Ishikawa (cell line): ENCODE data around the gene HRC.
A peak's percentile ranks its signal among the peaks of the same experiment; 100 is the strongest.

ENCODE experiments used
- CEBPB ChIP-seq: IDR thresholded peaks from 2 replicates; pipeline ENCODE4 v1.6.1; 2012
- CREB1 ChIP-seq: IDR thresholded peaks from 2 replicates; pipeline ENCODE4 v1.6.1; 2012; ENCODE audit warnings: low read depth
- EGR1 ChIP-seq: IDR thresholded peaks from 2 replicates; pipeline ENCODE4 v1.6.1; 2012
- EP300 ChIP-seq: IDR thresholded peaks from 2 replicates; pipeline ENCODE4 v1.6.1; 2012; ENCODE audit warnings: borderline replicate concordance
- FOXM1 ChIP-seq: IDR thresholded peaks from 2 replicates; pipeline ENCODE4 v1.6.1; 2012; ENCODE audit warnings: low read depth, borderline replicate concordance
- NFIC ChIP-seq: IDR thresholded peaks from 2 replicates; pipeline ENCODE4 v1.6.1; 2012
- RAD21 ChIP-seq: IDR thresholded peaks from 2 replicates; pipeline ENCODE4 v1.6.1; 2012; ENCODE audit warnings: low read depth
- TAF1 ChIP-seq: IDR thresholded peaks from 2 replicates; pipeline ENCODE4 v1.6.1; 2012; ENCODE audit warnings: low read depth, mild to moderate bottlenecking
- TCF12 ChIP-seq: IDR thresholded peaks from 2 replicates; pipeline ENCODE4 v1.6.1; 2012; ENCODE audit warnings: low read depth
- TEAD4 ChIP-seq: IDR thresholded peaks from 2 replicates; pipeline ENCODE4 v1.6.1; 2012
- YY1 ChIP-seq: IDR thresholded peaks from 2 replicates; pipeline ENCODE4 v1.6.1; 2012; ENCODE audit warnings: low read depth
- ZBTB7A ChIP-seq: IDR thresholded peaks from 2 replicates; pipeline ENCODE4 v1.6.1; 2012; ENCODE audit warnings: low read depth
- TF ChIP-seq, protein P1 (sequence below): IDR thresholded peaks from 2 replicates; pipeline ENCODE4 v1.6.1; 2012; ENCODE audit warnings: low read depth, mild to moderate bottlenecking
- TF ChIP-seq, protein P2 (sequence below): IDR thresholded peaks from 2 replicates; pipeline ENCODE4 v1.6.1; 2012
- TF ChIP-seq, protein P3 (sequence below): IDR thresholded peaks from 2 replicates; pipeline ENCODE4 v1.6.1; 2012

Gene HRC

GRCh38 chr19:49152119-49152550 lies 3.1 kb downstream of the HRC start:
- TF ChIP-seq, protein P1, sequence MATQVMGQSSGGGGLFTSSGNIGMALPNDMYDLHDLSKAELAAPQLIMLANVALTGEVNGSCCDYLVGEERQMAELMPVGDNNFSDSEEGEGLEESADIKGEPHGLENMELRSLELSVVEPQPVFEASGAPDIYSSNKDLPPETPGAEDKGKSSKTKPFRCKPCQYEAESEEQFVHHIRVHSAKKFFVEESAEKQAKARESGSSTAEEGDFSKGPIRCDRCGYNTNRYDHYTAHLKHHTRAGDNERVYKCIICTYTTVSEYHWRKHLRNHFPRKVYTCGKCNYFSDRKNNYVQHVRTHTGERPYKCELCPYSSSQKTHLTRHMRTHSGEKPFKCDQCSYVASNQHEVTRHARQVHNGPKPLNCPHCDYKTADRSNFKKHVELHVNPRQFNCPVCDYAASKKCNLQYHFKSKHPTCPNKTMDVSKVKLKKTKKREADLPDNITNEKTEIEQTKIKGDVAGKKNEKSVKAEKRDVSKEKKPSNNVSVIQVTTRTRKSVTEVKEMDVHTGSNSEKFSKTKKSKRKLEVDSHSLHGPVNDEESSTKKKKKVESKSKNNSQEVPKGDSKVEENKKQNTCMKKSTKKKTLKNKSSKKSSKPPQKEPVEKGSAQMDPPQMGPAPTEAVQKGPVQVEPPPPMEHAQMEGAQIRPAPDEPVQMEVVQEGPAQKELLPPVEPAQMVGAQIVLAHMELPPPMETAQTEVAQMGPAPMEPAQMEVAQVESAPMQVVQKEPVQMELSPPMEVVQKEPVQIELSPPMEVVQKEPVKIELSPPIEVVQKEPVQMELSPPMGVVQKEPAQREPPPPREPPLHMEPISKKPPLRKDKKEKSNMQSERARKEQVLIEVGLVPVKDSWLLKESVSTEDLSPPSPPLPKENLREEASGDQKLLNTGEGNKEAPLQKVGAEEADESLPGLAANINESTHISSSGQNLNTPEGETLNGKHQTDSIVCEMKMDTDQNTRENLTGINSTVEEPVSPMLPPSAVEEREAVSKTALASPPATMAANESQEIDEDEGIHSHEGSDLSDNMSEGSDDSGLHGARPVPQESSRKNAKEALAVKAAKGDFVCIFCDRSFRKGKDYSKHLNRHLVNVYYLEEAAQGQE, result no peak
- TF ChIP-seq ZBTB7A, result peak; percentile 80; the same call in 1 of the 2 replicates

DNA sequence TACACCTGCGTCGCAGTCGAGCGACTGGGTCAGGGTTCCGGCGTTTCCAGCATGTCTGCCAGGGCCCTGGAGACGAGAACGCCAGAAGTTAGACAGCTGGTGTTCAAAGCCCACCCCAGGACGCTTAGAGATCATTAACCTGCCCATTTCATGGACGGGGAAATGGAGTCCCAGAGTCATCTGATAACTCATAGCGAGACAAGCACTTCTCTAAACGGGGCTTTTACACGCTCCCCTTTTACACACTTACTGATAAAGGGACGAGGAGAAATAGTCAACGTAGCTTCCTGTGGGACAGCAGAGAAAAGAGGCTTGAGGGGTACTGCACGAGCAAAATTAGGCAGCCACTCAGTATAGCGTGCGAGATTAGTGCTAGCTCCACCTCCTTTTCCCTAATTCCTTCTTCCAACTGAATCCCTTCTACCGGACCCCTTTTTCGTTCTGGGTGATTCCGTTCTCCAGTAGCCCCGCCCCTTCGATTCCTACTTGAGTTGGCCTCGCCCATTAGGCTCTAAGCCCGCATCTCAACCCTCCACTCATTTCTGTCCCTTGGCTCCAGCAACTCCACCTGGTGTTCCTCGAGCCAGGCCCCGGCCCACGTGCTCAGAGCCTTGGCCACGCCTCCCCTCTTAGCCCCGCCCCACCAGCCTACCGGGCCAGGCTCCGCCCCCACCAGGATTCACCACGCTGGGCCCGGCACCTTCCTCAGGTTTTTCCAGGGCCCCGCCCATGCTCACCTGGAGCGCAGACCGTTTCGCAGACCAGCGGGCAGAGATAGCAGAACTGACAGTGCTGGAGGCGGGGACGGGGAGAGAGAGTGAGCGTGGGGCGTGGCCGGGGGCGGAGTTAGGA lies 3.7 kb downstream of the HRC start:
- TF ChIP-seq CREB1 (no peak), TCF12 (0 out of 2 replicates have a peak, but pooled peaks have one; percentile 39), RAD21 (no peak; the same call in 1 of the 2 replicates), EGR1 (0 out of 2 replicates have a peak, but pooled peaks have one; percentile 14), ZBTB7A (no peak), YY1 (no peak), FOXM1 (no peak), TAF1 (0 out of 2 replicates have a peak, but pooled peaks have one; percentile 28)
- TF ChIP-seq, protein P2, sequence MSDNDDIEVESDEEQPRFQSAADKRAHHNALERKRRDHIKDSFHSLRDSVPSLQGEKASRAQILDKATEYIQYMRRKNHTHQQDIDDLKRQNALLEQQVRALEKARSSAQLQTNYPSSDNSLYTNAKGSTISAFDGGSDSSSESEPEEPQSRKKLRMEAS, result peak; percentile 99
- TF ChIP-seq, protein P3, sequence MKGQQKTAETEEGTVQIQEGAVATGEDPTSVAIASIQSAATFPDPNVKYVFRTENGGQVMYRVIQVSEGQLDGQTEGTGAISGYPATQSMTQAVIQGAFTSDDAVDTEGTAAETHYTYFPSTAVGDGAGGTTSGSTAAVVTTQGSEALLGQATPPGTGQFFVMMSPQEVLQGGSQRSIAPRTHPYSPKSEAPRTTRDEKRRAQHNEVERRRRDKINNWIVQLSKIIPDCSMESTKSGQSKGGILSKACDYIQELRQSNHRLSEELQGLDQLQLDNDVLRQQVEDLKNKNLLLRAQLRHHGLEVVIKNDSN, result peak; percentile 89

GRCh38 chr19:49150944-49151243 lies 4.3 kb downstream of the HRC start:
- TF ChIP-seq TEAD4 (no peak), CREB1 (no peak), FOXM1 (no peak), CEBPB (no peak), NFIC (no peak), TCF12 (no peak), ZBTB7A (no peak), TAF1 (no peak; the same call in 1 of the 2 replicates), EGR1 (no peak), EP300 (no peak), RAD21 (no peak)
- TF ChIP-seq, protein P1, result no peak
- TF ChIP-seq, protein P3, result no peak
- TF ChIP-seq, protein P2, result no peak

- TF ChIP-seq EGR1 (no peak), YY1 (no peak), FOXM1 (no peak), ZBTB7A (peak; percentile 87), TEAD4 (no peak), CEBPB (no peak), TAF1 (peak; percentile 28; the same call in 1 of the 2 replicates)
- TF ChIP-seq, protein P1, result no peak
- TF ChIP-seq, protein P3, result no peak
- TF ChIP-seq, protein P2, result peak; percentile 78
Observed at GRCh38 chr19:49150106-49150943, 4.9 kb downstream of the HRC start.
